ENCODE measurements around the gene MMRN1.
A peak's percentile ranks its signal among the peaks of the same experiment; 100 is the strongest.
"Not testable (repeated sequence)": the region's sequence is repeated elsewhere in the genome, so short reads cannot be mapped to it uniquely, and the experiment has no call there.

The MMRN1 gene

GRCh38 chr4:89899854-89900253 is 5.2 kb downstream of the MMRN1 start:
- peaks cover 7% of the 10 kb centered on the region for H3K4me1 Mint-ChIP-seq
- ATAC-seq (no peak), DNase-seq (no peak)
- H3K27me3 Mint-ChIP-seq, result peaks cover 5% of the 10 kb centered on the region
- H3K4me3 Mint-ChIP-seq, result no peak overlapping the region
- no peaks in the 10 kb centered on the region for H3K36me3 Mint-ChIP-seq (ENCODE audit: low read depth)
- H3K9me3 Mint-ChIP-seq, result no peaks in the 10 kb centered on the region
- H3K27ac Mint-ChIP-seq, result no peak overlapping the region

- not testable (repeated sequence) for H3K27ac Mint-ChIP-seq; H3K4me1 Mint-ChIP-seq; H3K9me3 Mint-ChIP-seq; H3K27me3 Mint-ChIP-seq; H3K4me3 Mint-ChIP-seq; H3K36me3 Mint-ChIP-seq (ENCODE audit: low read depth)
- ATAC-seq, result peak; percentile 72
- peak; percentile 42 for DNase-seq
Observed at GRCh38 chr4:89901808-89902431, 7.3 kb downstream of the MMRN1 start.

- Mint-ChIP-seq H3K4me1 (no peaks in the 10 kb centered on the region), H3K36me3 (ENCODE audit: low read depth) (no peaks in the 10 kb centered on the region), H3K27ac (no peak overlapping the region), H3K4me3 (no peak overlapping the region), H3K27me3 (peaks cover 3% of the 10 kb centered on the region), H3K9me3 (no peaks in the 10 kb centered on the region)
- ATAC-seq (no peak), DNase-seq (no peak)
Observed at GRCh38 chr4:89904524-89904923, 9.9 kb downstream of the MMRN1 start.

- H3K36me3 Mint-ChIP-seq (ENCODE audit: low read depth), result no peaks in the 10 kb centered on the region
- H3K27me3 Mint-ChIP-seq, result peaks cover 3% of the 10 kb centered on the region
- no peak overlapping the region for H3K27ac Mint-ChIP-seq
- H3K4me3 Mint-ChIP-seq, result no peak overlapping the region
- H3K4me1 Mint-ChIP-seq, result no peaks in the 10 kb centered on the region
- DNase-seq (no peak), ATAC-seq (no peak)
- H3K9me3 Mint-ChIP-seq, result no peaks in the 10 kb centered on the region
Observed at GRCh38 chr4:89906316-89906715, 11.7 kb downstream of the MMRN1 start.

- Mint-ChIP-seq H3K9me3 (no peaks in the 10 kb centered on the region), H3K27ac (no peak overlapping the region), H3K4me3 (no peak overlapping the region), H3K36me3 (ENCODE audit: low read depth) (no peaks in the 10 kb centered on the region), H3K4me1 (no peaks in the 10 kb centered on the region), H3K27me3 (peaks cover 3% of the 10 kb centered on the region)
- no peak for ATAC-seq
- DNase-seq, result no peak
Observed at GRCh38 chr4:89906777-89907521, 12.3 kb downstream of the MMRN1 start.

- Mint-ChIP-seq H3K4me3 (no peak overlapping the region), H3K27ac (no peak overlapping the region), H3K4me1 (no peaks in the 10 kb centered on the region), H3K9me3 (no peaks in the 10 kb centered on the region), H3K27me3 (no peaks in the 10 kb centered on the region), H3K36me3 (ENCODE audit: low read depth) (no peaks in the 10 kb centered on the region)
- no peak for ATAC-seq
- no peak for DNase-seq
Observed at GRCh38 chr4:89909889-89910288, 15.2 kb downstream of the MMRN1 start.

- no peaks in the 10 kb centered on the region for H3K36me3 Mint-ChIP-seq (ENCODE audit: low read depth)
- no peak overlapping the region for H3K27ac Mint-ChIP-seq
- no peak overlapping the region for H3K4me3 Mint-ChIP-seq
- ATAC-seq (no peak), DNase-seq (no peak)
- H3K27me3 Mint-ChIP-seq, result peaks cover 2% of the 10 kb centered on the region
- no peaks in the 10 kb centered on the region for H3K9me3 Mint-ChIP-seq
- H3K4me1 Mint-ChIP-seq, result no peaks in the 10 kb centered on the region
Observed at GRCh38 chr4:89913623-89914022, 19.0 kb downstream of the MMRN1 start.

- Mint-ChIP-seq H3K36me3 (ENCODE audit: low read depth) (no peaks in the 10 kb centered on the region), H3K4me1 (no peaks in the 10 kb centered on the region), H3K4me3 (no peak overlapping the region), H3K27ac (no peak overlapping the region), H3K9me3 (no peaks in the 10 kb centered on the region), H3K27me3 (peaks cover 2% of the 10 kb centered on the region)
- DNase-seq, result no peak
- ATAC-seq, result no peak
Observed at GRCh38 chr4:89914609-89915550, 20.2 kb downstream of the MMRN1 start.

- no peaks in the 10 kb centered on the region for H3K4me1 Mint-ChIP-seq
- no peak for ATAC-seq
- no peak overlapping the region for H3K27ac Mint-ChIP-seq
Observed at GRCh38 chr4:89915937-89916336, 21.3 kb downstream of the MMRN1 start.

GRCh38 chr4:89922848-89923416 is 28.3 kb downstream of the MMRN1 start:
- no peak overlapping the region for H3K4me3 Mint-ChIP-seq
- DNase-seq (no peak), ATAC-seq (no peak)
- H3K27ac Mint-ChIP-seq, result no peak overlapping the region
- no peaks in the 10 kb centered on the region for H3K9me3 Mint-ChIP-seq
- H3K4me1 Mint-ChIP-seq, result no peaks in the 10 kb centered on the region
- H3K36me3 Mint-ChIP-seq (ENCODE audit: low read depth), result no peaks in the 10 kb centered on the region
- H3K27me3 Mint-ChIP-seq, result peaks cover 2% of the 10 kb centered on the region

More at GRCh38 chr4:89915937-89916336, 21.3 kb downstream of the MMRN1 start:
- DNase-seq, result no peak
- peaks cover 2% of the 10 kb centered on the region for H3K27me3 Mint-ChIP-seq
- no peaks in the 10 kb centered on the region for H3K9me3 Mint-ChIP-seq
- H3K36me3 Mint-ChIP-seq (ENCODE audit: low read depth), result no peaks in the 10 kb centered on the region
- no peak overlapping the region for H3K4me3 Mint-ChIP-seq

- H3K36me3 Mint-ChIP-seq (ENCODE audit: low read depth), result no peaks in the 10 kb centered on the region
- DNase-seq, result no peak
- peaks cover 13% of the 10 kb centered on the region for H3K4me1 Mint-ChIP-seq
- H3K27ac Mint-ChIP-seq, result no peak overlapping the region
- H3K4me3 Mint-ChIP-seq, result no peak overlapping the region
- ATAC-seq, result no peak
- H3K9me3 Mint-ChIP-seq, result no peaks in the 10 kb centered on the region
- peaks cover 2% of the 10 kb centered on the region for H3K27me3 Mint-ChIP-seq
Observed at GRCh38 chr4:89928838-89929237, 34.2 kb downstream of the MMRN1 start.

- H3K27me3 Mint-ChIP-seq, result peaks cover 2% of the 10 kb centered on the region
Observed at GRCh38 chr4:89929425-89930159, 34.9 kb downstream of the MMRN1 start.

GRCh38 chr4:89939546-89939945 is 44.9 kb downstream of the MMRN1 start:
- Mint-ChIP-seq H3K9me3 (no peaks in the 10 kb centered on the region), H3K4me3 (no peak overlapping the region), H3K27me3 (no peaks in the 10 kb centered on the region), H3K4me1 (no peaks in the 10 kb centered on the region), H3K27ac (no peak overlapping the region), H3K36me3 (ENCODE audit: low read depth) (no peaks in the 10 kb centered on the region)
- ATAC-seq (no peak), DNase-seq (no peak)

More at GRCh38 chr4:89929425-89930159, 34.9 kb downstream of the MMRN1 start:
- ATAC-seq, result no peak
- no peak for DNase-seq
- Mint-ChIP-seq H3K9me3 (no peaks in the 10 kb centered on the region), H3K27ac (no peak overlapping the region), H3K4me3 (no peak overlapping the region), H3K4me1 (peaks cover 13% of the 10 kb centered on the region), H3K36me3 (ENCODE audit: low read depth) (no peaks in the 10 kb centered on the region)

- no peak for ATAC-seq
- Mint-ChIP-seq H3K36me3 (ENCODE audit: low read depth) (no peaks in the 10 kb centered on the region), H3K4me3 (no peak overlapping the region), H3K4me1 (no peaks in the 10 kb centered on the region), H3K9me3 (no peaks in the 10 kb centered on the region), H3K27ac (no peak overlapping the region), H3K27me3 (no peaks in the 10 kb centered on the region)
- DNase-seq, result no peak
Observed at GRCh38 chr4:89939994-89940393, 45.3 kb downstream of the MMRN1 start.

All from activated naive CD8-positive, alpha-beta T cell treated with anti-CD3 and anti-CD28 coated beads, Interleukin-2, amount 50 U/mL, for 24 hours (primary cell).